ENCODE measurements around the gene PTPRN2.

Gene PTPRN2

DNA sequence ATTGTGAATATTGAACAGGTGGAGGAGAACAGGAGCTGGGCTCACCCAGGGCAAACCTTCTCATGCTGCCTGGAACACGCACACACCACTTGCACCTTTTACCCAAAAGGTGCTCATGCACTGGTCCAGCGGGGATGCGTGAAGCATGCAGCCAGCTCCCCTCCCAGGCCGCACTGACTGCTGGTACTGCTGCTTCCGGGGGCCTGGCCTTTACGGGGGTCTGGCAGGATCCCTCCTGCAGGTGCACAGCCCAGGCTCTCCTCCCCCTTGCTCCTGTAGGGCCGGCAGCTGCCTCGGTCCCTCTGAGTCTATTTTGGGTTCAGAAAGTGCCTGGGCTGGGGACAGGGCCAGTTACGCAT, 1029.1 kb downstream of the PTPRN2 start:
- Histone ChIP-seq H3K23ac (ENCODE audit: low read depth, low read length, poor library complexity) (no peak overlapping the region), H3K36me3 (replicated peaks in 1 of 2; ENCODE audit: control insufficient read depth in 2 of 2, insufficient read depth in 2 of 2, low read length in 2 of 2) (peaks cover 31 to 92% of the 10 kb centered on the region in 2 donors), H2AFZ (ENCODE audit: low read length) (no peak overlapping the region), H3K4me1 (ENCODE audit: control insufficient read depth in 2 of 2, insufficient read depth in 1 of 2, low read depth in 1 of 2, low read length in 2 of 2) (no peaks in the 10 kb centered on the region), H3K27me3 (ENCODE audit: control insufficient read depth in 3 of 3, insufficient read depth in 3 of 3, low read depth in 1 of 3, low read length in 3 of 3) (no peaks in the 10 kb centered on the region), H4K8ac (ENCODE audit: low read depth, low read length) (no peak overlapping the region), H2BK15ac (ENCODE audit: low read length) (no peak overlapping the region), H4K91ac (ENCODE audit: low read depth, low read length, poor library complexity) (no peak overlapping the region), H2AK5ac (ENCODE audit: low read depth, low read length) (no peak overlapping the region), H3K4me3 (ENCODE audit: low read length in 2 of 2) (no peak overlapping the region), H2BK120ac (ENCODE audit: low read depth, low read length) (no peak overlapping the region), H3K79me1 (ENCODE audit: low read depth, low read length) (peaks cover 12% of the 10 kb centered on the region), H3K9ac (ENCODE audit: low read depth, low read length, poor library complexity) (no peak overlapping the region), H3K9me3 (replicated peaks in 1 of 2; ENCODE audit: control insufficient read depth in 2 of 2, insufficient read depth in 1 of 2, low read depth in 1 of 2, low read length in 2 of 2) (peaks cover 0 to 7% of the 10 kb centered on the region in 2 donors), H3K27ac (replicated peaks; ENCODE audit: low read length) (no peak overlapping the region), H3K14ac (ENCODE audit: low read length) (no peak overlapping the region), H3K18ac (ENCODE audit: low read length) (no peak overlapping the region), H2BK12ac (ENCODE audit: low read length) (no peak overlapping the region), H3K4me2 (ENCODE audit: insufficient read depth, low read length, poor library complexity, severe bottlenecking) (no peak overlapping the region), H3K4ac (ENCODE audit: low read length) (no peak overlapping the region), H2BK5ac (ENCODE audit: low read length) (no peak overlapping the region)
- no peak for DNase-seq (ENCODE audit: low spot score)
- WGBS, 2 donors (ENCODE audit: extremely low coverage in 2 of 2, insufficient read length in 2 of 2, insufficient replicate concordance in 1 of 2): no CpG with 5 or more reads among the region's 9 CpGs

GRCh38 chr7:157558061-157558460, 1029.6 kb downstream of the PTPRN2 start:
- Histone ChIP-seq H3K18ac (ENCODE audit: low read length) (no peak overlapping the region), H3K4ac (ENCODE audit: low read length) (no peak overlapping the region), H3K9me3 (replicated peaks in 1 of 2; ENCODE audit: control insufficient read depth in 2 of 2, insufficient read depth in 1 of 2, low read depth in 1 of 2, low read length in 2 of 2) (peaks cover 0 to 7% of the 10 kb centered on the region in 2 donors), H3K79me1 (ENCODE audit: low read depth, low read length) (peaks cover 12% of the 10 kb centered on the region), H2AFZ (ENCODE audit: low read length) (no peak overlapping the region), H3K36me3 (replicated peaks in 1 of 2; ENCODE audit: control insufficient read depth in 2 of 2, insufficient read depth in 2 of 2, low read length in 2 of 2) (peaks cover 34 to 95% of the 10 kb centered on the region in 2 donors), H3K4me1 (ENCODE audit: control insufficient read depth in 2 of 2, insufficient read depth in 1 of 2, low read depth in 1 of 2, low read length in 2 of 2) (no peaks in the 10 kb centered on the region), H4K91ac (ENCODE audit: low read depth, low read length, poor library complexity) (no peak overlapping the region), H3K23ac (ENCODE audit: low read depth, low read length, poor library complexity) (no peak overlapping the region), H3K9ac (ENCODE audit: low read depth, low read length, poor library complexity) (no peak overlapping the region), H2AK5ac (ENCODE audit: low read depth, low read length) (no peak overlapping the region), H3K27ac (replicated peaks; ENCODE audit: low read length) (no peak overlapping the region), H2BK15ac (ENCODE audit: low read length) (no peak overlapping the region), H3K27me3 (ENCODE audit: control insufficient read depth in 3 of 3, insufficient read depth in 3 of 3, low read depth in 1 of 3, low read length in 3 of 3) (no peaks in the 10 kb centered on the region), H3K4me3 (ENCODE audit: low read length in 2 of 2) (no peak overlapping the region), H2BK120ac (ENCODE audit: low read depth, low read length) (no peak overlapping the region), H4K8ac (ENCODE audit: low read depth, low read length) (no peak overlapping the region), H2BK12ac (ENCODE audit: low read length) (no peak overlapping the region), H3K4me2 (ENCODE audit: insufficient read depth, low read length, poor library complexity, severe bottlenecking) (no peak overlapping the region), H2BK5ac (ENCODE audit: low read length) (no peak overlapping the region), H3K14ac (ENCODE audit: low read length) (no peak overlapping the region)
- DNase-seq (ENCODE audit: low spot score): no peak
- no CpG with 5 or more reads among the region's 17 CpGs for WGBS, 2 donors (ENCODE audit: extremely low coverage in 2 of 2, insufficient read length in 2 of 2, insufficient replicate concordance in 1 of 2)

DNA sequence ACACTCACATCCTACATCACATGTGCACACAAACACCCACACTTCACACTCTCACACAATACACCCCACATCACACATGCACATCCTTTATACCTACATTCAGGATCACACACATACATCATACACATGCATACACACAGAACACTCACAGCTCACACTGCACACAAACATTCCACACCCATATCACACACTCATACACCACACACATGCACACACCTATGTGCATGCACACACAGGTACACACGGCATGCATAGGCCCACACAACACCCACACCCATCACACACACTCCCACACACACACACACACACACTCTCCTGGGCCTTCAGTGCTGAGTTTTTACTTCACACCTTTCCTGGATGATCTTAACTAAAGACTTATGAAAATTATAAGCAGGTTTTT, 1030.4 kb downstream of the PTPRN2 start:
- Histone ChIP-seq H2BK15ac (ENCODE audit: low read length) (no peak overlapping the region), H2AFZ (ENCODE audit: low read length) (no peak overlapping the region), H3K18ac (ENCODE audit: low read length) (no peak overlapping the region), H2AK5ac (ENCODE audit: low read depth, low read length) (no peak overlapping the region), H3K27me3 (ENCODE audit: control insufficient read depth in 3 of 3, insufficient read depth in 3 of 3, low read depth in 1 of 3, low read length in 3 of 3) (no peaks in the 10 kb centered on the region), H3K79me1 (ENCODE audit: low read depth, low read length) (peaks cover 10% of the 10 kb centered on the region), H2BK5ac (ENCODE audit: low read length) (no peak overlapping the region), H3K4me2 (ENCODE audit: insufficient read depth, low read length, poor library complexity, severe bottlenecking) (no peak overlapping the region), H3K14ac (ENCODE audit: low read length) (peak overlapping the region; percentile 0), H4K8ac (ENCODE audit: low read depth, low read length) (no peak overlapping the region), H3K9me3 (replicated peaks in 1 of 2; ENCODE audit: control insufficient read depth in 2 of 2, insufficient read depth in 1 of 2, low read depth in 1 of 2, low read length in 2 of 2) (peaks cover 0 to 7% of the 10 kb centered on the region in 2 donors), H3K23ac (ENCODE audit: low read depth, low read length, poor library complexity) (no peak overlapping the region), H4K91ac (ENCODE audit: low read depth, low read length, poor library complexity) (no peak overlapping the region), H3K4ac (ENCODE audit: low read length) (no peak overlapping the region), H3K36me3 (replicated peaks in 1 of 2; ENCODE audit: control insufficient read depth in 2 of 2, insufficient read depth in 2 of 2, low read length in 2 of 2) (peaks cover 41 to 95% of the 10 kb centered on the region in 2 donors), H3K9ac (ENCODE audit: low read depth, low read length, poor library complexity) (no peak overlapping the region), H2BK120ac (ENCODE audit: low read depth, low read length) (no peak overlapping the region), H3K4me1 (ENCODE audit: control insufficient read depth in 2 of 2, insufficient read depth in 1 of 2, low read depth in 1 of 2, low read length in 2 of 2) (no peaks in the 10 kb centered on the region), H3K27ac (replicated peaks; ENCODE audit: low read length) (no peak overlapping the region), H3K4me3 (ENCODE audit: low read length in 2 of 2) (peak overlapping the region in 1 of 2 donors; percentile 40), H2BK12ac (ENCODE audit: low read length) (no peak overlapping the region)
- DNase-seq (ENCODE audit: low spot score): no peak
- no CpG with 5 or more reads among the region's 1 CpG for WGBS, 2 donors (ENCODE audit: extremely low coverage in 2 of 2, insufficient read length in 2 of 2, insufficient replicate concordance in 1 of 2)

- H3K14ac ChIP-seq (ENCODE audit: low read length): peak overlapping the region; percentile 0
- WGBS, 2 donors (ENCODE audit: extremely low coverage in 2 of 2, insufficient read length in 2 of 2, insufficient replicate concordance in 1 of 2): no CpG with 5 or more reads among the region's 1 CpG
- H3K23ac ChIP-seq (ENCODE audit: low read depth, low read length, poor library complexity): no peak overlapping the region
- no peak overlapping the region for H3K27ac ChIP-seq (replicated peaks; ENCODE audit: low read length)
- peaks cover 12% of the 10 kb centered on the region for H3K79me1 ChIP-seq (ENCODE audit: low read depth, low read length)
- no peak overlapping the region for H3K4ac ChIP-seq (ENCODE audit: low read length)
- no peak overlapping the region for H2AK5ac ChIP-seq (ENCODE audit: low read depth, low read length)
- no peak overlapping the region for H2AFZ ChIP-seq (ENCODE audit: low read length)
- H3K18ac ChIP-seq (ENCODE audit: low read length): no peak overlapping the region
- no peak overlapping the region for H2BK12ac ChIP-seq (ENCODE audit: low read length)
- H2BK120ac ChIP-seq (ENCODE audit: low read depth, low read length): no peak overlapping the region
- no peak overlapping the region for H2BK5ac ChIP-seq (ENCODE audit: low read length)
- H3K27me3 ChIP-seq (ENCODE audit: control insufficient read depth in 3 of 3, insufficient read depth in 3 of 3, low read depth in 1 of 3, low read length in 3 of 3): no peaks in the 10 kb centered on the region
- H4K91ac ChIP-seq (ENCODE audit: low read depth, low read length, poor library complexity): peak overlapping the region; percentile 11
- peak overlapping the region; percentile 53 for H4K8ac ChIP-seq (ENCODE audit: low read depth, low read length)
- H3K9ac ChIP-seq (ENCODE audit: low read depth, low read length, poor library complexity): peak overlapping the region; percentile 61
- DNase-seq (ENCODE audit: low spot score): no peak
- H3K4me1 ChIP-seq (ENCODE audit: control insufficient read depth in 2 of 2, insufficient read depth in 1 of 2, low read depth in 1 of 2, low read length in 2 of 2): no peaks in the 10 kb centered on the region
- H3K36me3 ChIP-seq (replicated peaks in 1 of 2; ENCODE audit: control insufficient read depth in 2 of 2, insufficient read depth in 2 of 2, low read length in 2 of 2): peaks cover 39 to 95% of the 10 kb centered on the region in 2 donors
- no peak overlapping the region for H2BK15ac ChIP-seq (ENCODE audit: low read length)
- H3K4me3 ChIP-seq (ENCODE audit: low read length in 2 of 2): peak overlapping the region in 1 of 2 donors; percentile 67
- H3K4me2 ChIP-seq (ENCODE audit: insufficient read depth, low read length, poor library complexity, severe bottlenecking): no peak overlapping the region
- peaks cover 0 to 7% of the 10 kb centered on the region in 2 donors for H3K9me3 ChIP-seq (replicated peaks in 1 of 2; ENCODE audit: control insufficient read depth in 2 of 2, insufficient read depth in 1 of 2, low read depth in 1 of 2, low read length in 2 of 2)
These were observed 1031.0 kb downstream of the PTPRN2 start for GRCh38 chr7:157556642-157556944.
